ENCODE data around the gene LRRC70. TPM values are rescaled to one million over a fixed set of nuclear protein-coding genes. Genes with fewer than 3 reads are reported as not detected.
A peak's percentile ranks its signal among the peaks of the same experiment; 100 is the strongest.

The LRRC70 gene
- total and polyA plus RNA-seq, 2 experiments from 2014 or later = 0.15 to 1.7 TPM

DNA sequence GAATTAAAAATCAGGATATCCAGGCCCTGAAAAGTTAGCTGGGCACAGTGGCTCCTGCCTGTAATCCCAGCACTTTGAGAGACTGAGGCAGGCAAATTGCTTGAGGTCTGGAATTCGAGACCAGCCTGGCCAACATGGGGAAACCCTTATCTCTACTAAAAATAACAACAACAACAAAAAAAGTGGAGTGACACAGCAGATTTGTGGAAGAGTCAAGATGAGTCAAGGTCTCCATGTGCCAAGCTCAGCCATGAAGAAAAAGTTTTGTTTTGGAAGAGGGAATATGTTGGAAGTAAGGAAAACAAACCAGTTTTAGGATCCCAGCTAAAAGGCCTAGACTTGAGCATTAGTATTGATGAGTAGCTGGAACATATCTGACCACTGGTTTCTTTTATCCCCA, 14.7 kb downstream of the LRRC70 start (continued):
- TF ChIP-seq, protein P1, sequence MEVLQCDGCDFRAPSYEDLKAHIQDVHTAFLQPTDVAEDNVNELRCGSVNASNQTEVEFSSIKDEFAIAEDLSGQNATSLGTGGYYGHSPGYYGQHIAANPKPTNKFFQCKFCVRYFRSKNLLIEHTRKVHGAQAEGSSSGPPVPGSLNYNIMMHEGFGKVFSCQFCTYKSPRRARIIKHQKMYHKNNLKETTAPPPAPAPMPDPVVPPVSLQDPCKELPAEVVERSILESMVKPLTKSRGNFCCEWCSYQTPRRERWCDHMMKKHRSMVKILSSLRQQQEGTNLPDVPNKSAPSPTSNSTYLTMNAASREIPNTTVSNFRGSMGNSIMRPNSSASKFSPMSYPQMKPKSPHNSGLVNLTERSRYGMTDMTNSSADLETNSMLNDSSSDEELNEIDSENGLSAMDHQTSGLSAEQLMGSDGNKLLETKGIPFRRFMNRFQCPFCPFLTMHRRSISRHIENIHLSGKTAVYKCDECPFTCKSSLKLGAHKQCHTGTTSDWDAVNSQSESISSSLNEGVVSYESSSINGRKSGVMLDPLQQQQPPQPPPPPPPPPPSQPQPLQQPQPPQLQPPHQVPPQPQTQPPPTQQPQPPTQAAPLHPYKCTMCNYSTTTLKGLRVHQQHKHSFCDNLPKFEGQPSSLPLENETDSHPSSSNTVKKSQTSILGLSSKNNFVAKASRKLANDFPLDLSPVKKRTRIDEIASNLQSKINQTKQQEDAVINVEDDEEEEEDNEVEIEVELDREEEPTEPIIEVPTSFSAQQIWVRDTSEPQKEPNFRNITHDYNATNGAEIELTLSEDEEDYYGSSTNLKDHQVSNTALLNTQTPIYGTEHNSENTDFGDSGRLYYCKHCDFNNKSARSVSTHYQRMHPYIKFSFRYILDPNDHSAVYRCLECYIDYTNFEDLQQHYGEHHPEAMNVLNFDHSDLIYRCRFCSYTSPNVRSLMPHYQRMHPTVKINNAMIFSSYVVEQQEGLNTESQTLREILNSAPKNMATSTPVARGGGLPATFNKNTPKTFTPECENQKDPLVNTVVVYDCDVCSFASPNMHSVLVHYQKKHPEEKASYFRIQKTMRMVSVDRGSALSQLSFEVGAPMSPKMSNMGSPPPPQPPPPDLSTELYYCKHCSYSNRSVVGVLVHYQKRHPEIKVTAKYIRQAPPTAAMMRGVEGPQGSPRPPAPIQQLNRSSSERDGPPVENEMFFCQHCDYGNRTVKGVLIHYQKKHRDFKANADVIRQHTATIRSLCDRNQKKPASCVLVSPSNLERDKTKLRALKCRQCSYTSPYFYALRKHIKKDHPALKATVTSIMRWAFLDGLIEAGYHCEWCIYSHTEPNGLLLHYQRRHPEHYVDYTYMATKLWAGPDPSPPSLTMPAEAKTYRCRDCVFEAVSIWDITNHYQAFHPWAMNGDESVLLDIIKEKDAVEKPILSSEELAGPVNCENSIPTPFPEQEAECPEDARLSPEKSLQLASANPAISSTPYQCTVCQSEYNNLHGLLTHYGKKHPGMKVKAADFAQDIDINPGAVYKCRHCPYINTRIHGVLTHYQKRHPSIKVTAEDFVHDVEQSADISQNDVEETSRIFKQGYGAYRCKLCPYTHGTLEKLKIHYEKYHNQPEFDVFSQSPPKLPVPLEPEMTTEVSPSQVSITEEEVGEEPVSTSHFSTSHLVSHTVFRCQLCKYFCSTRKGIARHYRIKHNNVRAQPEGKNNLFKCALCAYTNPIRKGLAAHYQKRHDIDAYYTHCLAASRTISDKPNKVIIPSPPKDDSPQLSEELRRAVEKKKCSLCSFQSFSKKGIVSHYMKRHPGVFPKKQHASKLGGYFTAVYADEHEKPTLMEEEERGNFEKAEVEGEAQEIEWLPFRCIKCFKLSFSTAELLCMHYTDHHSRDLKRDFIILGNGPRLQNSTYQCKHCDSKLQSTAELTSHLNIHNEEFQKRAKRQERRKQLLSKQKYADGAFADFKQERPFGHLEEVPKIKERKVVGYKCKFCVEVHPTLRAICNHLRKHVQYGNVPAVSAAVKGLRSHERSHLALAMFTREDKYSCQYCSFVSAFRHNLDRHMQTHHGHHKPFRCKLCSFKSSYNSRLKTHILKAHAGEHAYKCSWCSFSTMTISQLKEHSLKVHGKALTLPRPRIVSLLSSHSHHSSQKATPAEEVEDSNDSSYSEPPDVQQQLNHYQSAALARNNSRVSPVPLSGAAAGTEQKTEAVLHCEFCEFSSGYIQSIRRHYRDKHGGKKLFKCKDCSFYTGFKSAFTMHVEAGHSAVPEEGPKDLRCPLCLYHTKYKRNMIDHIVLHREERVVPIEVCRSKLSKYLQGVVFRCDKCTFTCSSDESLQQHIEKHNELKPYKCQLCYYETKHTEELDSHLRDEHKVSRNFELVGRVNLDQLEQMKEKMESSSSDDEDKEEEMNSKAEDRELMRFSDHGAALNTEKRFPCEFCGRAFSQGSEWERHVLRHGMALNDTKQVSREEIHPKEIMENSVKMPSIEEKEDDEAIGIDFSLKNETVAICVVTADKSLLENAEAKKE (CRISPR knock-in tag; IDR thresholded peaks at IDR 0.05) = no peak

- H3F3A ChIP-seq (replicated peaks; ENCODE audit: low read depth) = no peaks in the 10 kb centered on the region
- H3K4me2 ChIP-seq = no peak overlapping the region
- no peaks in the 10 kb centered on the region for H4K20me1 ChIP-seq (replicated peaks; ENCODE audit: insufficient read depth)
- peaks cover 21% of the 10 kb centered on the region for H3K4me1 Mint-ChIP-seq
- H3K4me3 ChIP-seq = no peak overlapping the region
- no peaks in the 10 kb centered on the region for H3K79me2 ChIP-seq (replicated peaks; ENCODE audit: insufficient read depth)
- H3K27me3 Mint-ChIP-seq (ENCODE audit: insufficient read depth, low read depth, poor library complexity) = no peaks in the 10 kb centered on the region
- no peaks in the 10 kb centered on the region for H3K27me3 ChIP-seq (ENCODE audit: insufficient read depth)
- DNase-seq (ENCODE audit: low spot score) (no peak), ATAC-seq (peak; percentile 68)
- H2AFZ ChIP-seq = no peak overlapping the region
- no peaks in the 10 kb centered on the region for H3K9me3 Mint-ChIP-seq
- peaks cover 5% of the 10 kb centered on the region; the same call in 1 of the 2 replicates for H3K36me3 ChIP-seq (ENCODE audit: insufficient read depth)
- H3K27ac ChIP-seq (ENCODE audit: low read depth) = no peak overlapping the region
- peaks cover 16% of the 10 kb centered on the region for H3K4me1 ChIP-seq (ENCODE audit: insufficient read depth)
- H3K9me2 ChIP-seq (ENCODE audit: insufficient read depth) = peaks cover 1% of the 10 kb centered on the region; the same call in 1 of the 2 replicates
- H3K36me3 Mint-ChIP-seq (ENCODE audit: low read depth) = peaks cover 21% of the 10 kb centered on the region; the same call in 2 of the 3 replicates
- H3K4me3 Mint-ChIP-seq = no peak overlapping the region
- H3K27ac Mint-ChIP-seq = peak overlapping the region; percentile 20
- TF ChIP-seq, protein P1 (CRISPR knock-in tag; IDR thresholded peaks at IDR 0.05) = no peak
- TF ChIP-seq JUNB (IDR thresholded peaks at IDR 0.05; ENCODE audit: unreplicated experiment) = no peak
- TF ChIP-seq STAT1 (IDR thresholded peaks at IDR 0.05; ENCODE audit: unreplicated experiment) = no peak
- TF ChIP-seq CREB1 (CRISPR knock-in tag; IDR thresholded peaks at IDR 0.05; ENCODE audit: low read depth) = no peak
- TF ChIP-seq ZNF114 (CRISPR knock-in tag; IDR thresholded peaks at IDR 0.05) = no peak
Observed at GRCh38 chr5:62594364-62594984, 15.9 kb downstream of the LRRC70 start.

Measured in GM23338 (cell line).